T-helper 1 cell (primary cell): Measurements from ENCODE around the gene CYP26A1.

ENCODE experiments used
- DNase-seq, 5 donors: peaks; one replicate each; pipeline ENCODE4 v3.0.0-alpha.2; 2012 to 2020

The CYP26A1 gene

GRCh38 chr10:93064874-93065660 is 8.6 kb upstream of the CYP26A1 start:
- DNase-seq, result no peak

- no peak for DNase-seq
Observed at GRCh38 chr10:93065675-93066543, 7.8 kb upstream of the CYP26A1 start.

GRCh38 chr10:93066544-93066913 is 7.2 kb upstream of the CYP26A1 start:
- DNase-seq, result no peak

GRCh38 chr10:93067443-93068365 is 6.0 kb upstream of the CYP26A1 start:
- DNase-seq, result no peak

- DNase-seq, result no peak
Observed at GRCh38 chr10:93068411-93069244, 5.1 kb upstream of the CYP26A1 start.

GRCh38 chr10:93069245-93069561 is 4.5 kb upstream of the CYP26A1 start:
- DNase-seq, result no peak

GRCh38 chr10:93070378-93071176 is 3.1 kb upstream of the CYP26A1 start:
- no peak for DNase-seq

- no peak for DNase-seq
Observed at GRCh38 chr10:93071177-93071472, 2.6 kb upstream of the CYP26A1 start.

- DNase-seq, result no peak
Observed at GRCh38 chr10:93071674-93072224, 1.9 kb upstream of the CYP26A1 start.

- no peak for DNase-seq
Observed at GRCh38 chr10:93072225-93072712, 1.4 kb upstream of the CYP26A1 start.

- no peak for DNase-seq
Observed at GRCh38 chr10:93072713-93073538, 767 bp upstream of the CYP26A1 start.

GRCh38 chr10:93074147-93074596 is 479 bp downstream of the CYP26A1 start:
- no peak for DNase-seq

GRCh38 chr10:93074597-93075368 is 1.1 kb downstream of the CYP26A1 start:
- peak in 1 of 5 donors; percentile 19 for DNase-seq

GRCh38 chr10:93075369-93076221 is 1.9 kb downstream of the CYP26A1 start:
- DNase-seq, result peak in 1 of 5 donors; percentile 28

- no peak for DNase-seq
Observed at GRCh38 chr10:93076871-93077270, 3.2 kb downstream of the CYP26A1 start.

- no peak for DNase-seq
Observed at GRCh38 chr10:93077860-93078337, 4.2 kb downstream of the CYP26A1 start.

GRCh38 chr10:93079663-93080349 is 6.1 kb downstream of the CYP26A1 start:
- DNase-seq, result no peak
